ENCODE results near the gene LRFN5. TPM values are rescaled to one million over a fixed set of nuclear protein-coding genes. Genes with fewer than 3 reads are reported as not detected.
A peak's percentile ranks its signal among the peaks of the same experiment; 100 is the strongest.
"Not testable (repeated sequence)": the region's sequence is repeated elsewhere in the genome, so short reads cannot be mapped to it uniquely, and the experiment has no call there.

Gene LRFN5
- not detected for total RNA-seq

GRCh38 chr14:41606532-41607303 is at the start of gene LRFN5:
Gene LRFN5, plus strand, starts transcription at chr14:41606876.
- CTCF ChIA-PET: no interaction called here
- ATAC-seq (peak; percentile 42), DNase-seq (no peak)
- peaks cover 77% of the 10 kb centered on the region for H3K27me3 Mint-ChIP-seq
- H3K4me3 Mint-ChIP-seq: peak within 1 kb of the TSS; percentile 50
- H3K36me3 Mint-ChIP-seq: peaks cover 2% of the 10 kb centered on the region
- peak within 1 kb of the TSS; percentile 35 for H3K27ac Mint-ChIP-seq
- H3K4me1 Mint-ChIP-seq: peaks cover 23% of the 10 kb centered on the region
- H3K9me3 Mint-ChIP-seq (ENCODE audit: low read depth): no peaks in the 10 kb centered on the region

GRCh38 chr14:41558490-41558889 is 48.2 kb upstream of the LRFN5 start:
- CTCF ChIA-PET: no interaction called here
- no peak overlapping the region for H3K27ac Mint-ChIP-seq
- ATAC-seq: no peak
- H3K9me3 Mint-ChIP-seq (ENCODE audit: low read depth): no peaks in the 10 kb centered on the region
- no peaks in the 10 kb centered on the region for H3K36me3 Mint-ChIP-seq
- H3K4me3 Mint-ChIP-seq: no peak overlapping the region
- no peaks in the 10 kb centered on the region for H3K27me3 Mint-ChIP-seq
- DNase-seq: no peak
- H3K4me1 Mint-ChIP-seq: no peaks in the 10 kb centered on the region

- H3K36me3 Mint-ChIP-seq; H3K9me3 Mint-ChIP-seq (ENCODE audit: low read depth); ATAC-seq; CTCF ChIA-PET; H3K4me1 Mint-ChIP-seq; H3K27ac Mint-ChIP-seq; H3K4me3 Mint-ChIP-seq; DNase-seq; H3K27me3 Mint-ChIP-seq: not testable (repeated sequence)
Measured at GRCh38 chr14:41566864-41567263, 39.8 kb upstream of the LRFN5 start.

GRCh38 chr14:41568979-41569378 is 37.7 kb upstream of the LRFN5 start:
- Mint-ChIP-seq H3K4me3 (no peak overlapping the region), H3K27ac (no peak overlapping the region), H3K27me3 (no peaks in the 10 kb centered on the region), H3K9me3 (ENCODE audit: low read depth) (peaks cover 5% of the 10 kb centered on the region), H3K36me3 (no peaks in the 10 kb centered on the region), H3K4me1 (no peaks in the 10 kb centered on the region)
- CTCF ChIA-PET: no interaction called here
- DNase-seq: no peak
- no peak for ATAC-seq

- Mint-ChIP-seq H3K9me3 (ENCODE audit: low read depth) (peaks cover 5% of the 10 kb centered on the region), H3K4me1 (no peaks in the 10 kb centered on the region), H3K27ac (no peak overlapping the region), H3K27me3 (no peaks in the 10 kb centered on the region), H3K4me3 (no peak overlapping the region), H3K36me3 (no peaks in the 10 kb centered on the region)
- ATAC-seq (no peak), DNase-seq (no peak)
- CTCF ChIA-PET: no interaction called here
Measured at GRCh38 chr14:41570415-41571155, 36.1 kb upstream of the LRFN5 start.

GRCh38 chr14:41586237-41586636 is 20.4 kb upstream of the LRFN5 start:
- Mint-ChIP-seq H3K27me3 (no peaks in the 10 kb centered on the region), H3K36me3 (no peaks in the 10 kb centered on the region), H3K9me3 (ENCODE audit: low read depth) (no peaks in the 10 kb centered on the region), H3K4me1 (no peaks in the 10 kb centered on the region), H3K4me3 (no peak overlapping the region), H3K27ac (no peak overlapping the region)
- ATAC-seq: no peak
- DNase-seq: no peak
- CTCF ChIA-PET: no interaction called here

- Mint-ChIP-seq H3K4me1 (no peaks in the 10 kb centered on the region), H3K27ac (no peak overlapping the region), H3K27me3 (peaks cover 3% of the 10 kb centered on the region), H3K36me3 (no peaks in the 10 kb centered on the region), H3K4me3 (no peak overlapping the region), H3K9me3 (ENCODE audit: low read depth) (no peaks in the 10 kb centered on the region)
- DNase-seq (no peak), ATAC-seq (no peak)
- CTCF ChIA-PET: no interaction called here
Measured at GRCh38 chr14:41597647-41598046, 9.0 kb upstream of the LRFN5 start.

GRCh38 chr14:41599805-41600385 is 6.8 kb upstream of the LRFN5 start:
- CTCF ChIA-PET; H3K4me3 Mint-ChIP-seq; DNase-seq; H3K27ac Mint-ChIP-seq; H3K36me3 Mint-ChIP-seq; H3K9me3 Mint-ChIP-seq (ENCODE audit: low read depth); ATAC-seq; H3K4me1 Mint-ChIP-seq: not testable (repeated sequence)
- H3K27me3 Mint-ChIP-seq: peaks cover 16% of the 10 kb centered on the region

GRCh38 chr14:41604721-41605531 is 1.8 kb upstream of the LRFN5 start:
- DNase-seq (no peak), ATAC-seq (no peak)
- no peak overlapping the region for H3K27ac Mint-ChIP-seq
- H3K27me3 Mint-ChIP-seq: peaks cover 64% of the 10 kb centered on the region
- no peak overlapping the region for H3K4me3 Mint-ChIP-seq
- H3K4me1 Mint-ChIP-seq: peaks cover 23% of the 10 kb centered on the region
- H3K9me3 Mint-ChIP-seq (ENCODE audit: low read depth): no peaks in the 10 kb centered on the region
- CTCF ChIA-PET: no interaction called here
- peaks cover 2% of the 10 kb centered on the region for H3K36me3 Mint-ChIP-seq

- Mint-ChIP-seq H3K9me3 (ENCODE audit: low read depth) (no peaks in the 10 kb centered on the region), H3K36me3 (peaks cover 2% of the 10 kb centered on the region), H3K27me3 (peaks cover 69% of the 10 kb centered on the region), H3K27ac (no peak overlapping the region), H3K4me3 (peak overlapping the region; percentile 21), H3K4me1 (peaks cover 23% of the 10 kb centered on the region)
- DNase-seq: no peak
- no peak for ATAC-seq
- CTCF ChIA-PET: no interaction called here
Measured at GRCh38 chr14:41605550-41606281, 960 bp upstream of the LRFN5 start.

GRCh38 chr14:41606282-41606531 is 469 bp upstream of the LRFN5 start:
- DNase-seq: no peak
- no peaks in the 10 kb centered on the region for H3K9me3 Mint-ChIP-seq (ENCODE audit: low read depth)
- H3K4me3 Mint-ChIP-seq: peak overlapping the region; percentile 21
- H3K27ac Mint-ChIP-seq: peak overlapping the region; percentile 35
- peaks cover 23% of the 10 kb centered on the region for H3K4me1 Mint-ChIP-seq
- CTCF ChIA-PET: no interaction called here
- ATAC-seq: no peak
- H3K36me3 Mint-ChIP-seq: peaks cover 2% of the 10 kb centered on the region
- H3K27me3 Mint-ChIP-seq: peaks cover 73% of the 10 kb centered on the region

- H3K36me3 Mint-ChIP-seq: peaks cover 2% of the 10 kb centered on the region
- ATAC-seq (no peak), DNase-seq (no peak)
- peaks cover 23% of the 10 kb centered on the region for H3K4me1 Mint-ChIP-seq
- H3K9me3 Mint-ChIP-seq (ENCODE audit: low read depth): no peaks in the 10 kb centered on the region
- CTCF ChIA-PET: no interaction called here
- peak overlapping the region; percentile 32 for H3K27ac Mint-ChIP-seq
- H3K27me3 Mint-ChIP-seq: peaks cover 81% of the 10 kb centered on the region
- peak overlapping the region; percentile 50 for H3K4me3 Mint-ChIP-seq
Measured at GRCh38 chr14:41607304-41607775, 664 bp downstream of the LRFN5 start.

All from activated CD8-positive, alpha-beta memory T cell treated with anti-CD3 and anti-CD28 coated beads, Interleukin-2, amount 10 ng/mL, durations not matched to agents 7 days and 5 days (primary cell).